HG03469 (cell line): Measurements from ENCODE around the gene TTF2.
"Not testable (repeated sequence)": the region's sequence is repeated elsewhere in the genome, so short reads cannot be mapped to it uniquely, and the experiment has no call there.

Experiments
- ATAC-seq: cut with Tn5 transposase; IDR thresholded peaks from one replicate; pipeline ENCODE4 v1.9.1; 2021; ENCODE audit warnings: mild to moderate bottlenecking, moderate library complexity, moderate number of reproducible peaks; ENCODE audit not compliant: unreplicated experiment

The TTF2 gene

GRCh38 chr1:117147856-117148588 lies 87.9 kb downstream of the TTF2 start:
- no peak for ATAC-seq

GRCh38 chr1:117150316-117150715 lies 90.2 kb downstream of the TTF2 start:
- no peak for ATAC-seq

- ATAC-seq = not testable (repeated sequence)
Observed at GRCh38 chr1:117151305-117151704, 91.2 kb downstream of the TTF2 start.
